H1 (cell line): Measurements from ENCODE around the gene COL27A1. TPM values are rescaled to one million over a fixed set of nuclear protein-coding genes. Genes with fewer than 3 reads are reported as not detected.

Experiments
- CTCF ChIA-PET: fragments of 300-600 bp; sonication (Branson Sonifier 250); formaldehyde crosslinking; loops from one replicate; lab custom pipeline; 2021; ENCODE audit not compliant: partially characterized antibody; lab: Charles Lee
- POLR2A ChIA-PET: fragments of 300-600 bp; sonication (Branson Sonifier 250); formaldehyde crosslinking; loops from one replicate; lab custom pipeline; 2021; ENCODE audit warnings: inconsistent platforms; ENCODE audit not compliant: partially characterized antibody; lab: Charles Lee
- DNase-seq, 2 experiments: peaks; one replicate each; pipeline versions ENCODE4 v3.0.0 to v3.0.0-alpha.2; 2010 to 2022; ENCODE audit warnings: low spot score in 2 of 2, low read depth in 1 of 2, mixed read lengths in 1 of 2
- FAIRE-seq: peaks from 2 replicates; lab custom pipeline; 2011; peaks lifted over from hg19 to GRCh38; lab: Jason Lieb, UNC
- H2AFZ ChIP-seq: 2 replicates; pipeline ENCODE4 v1.8.1; 2012; ENCODE audit warnings: low read length, inconsistent platforms
- H2AK5ac ChIP-seq: 2 replicates; pipeline ENCODE4 v1.6.1; 2013; ENCODE audit warnings: low read depth, low read length
- H2BK120ac ChIP-seq: replicated peaks from 2 replicates; pipeline ENCODE3; 2013; ENCODE audit warnings: low read depth, low read length, inconsistent platforms
- H2BK12ac ChIP-seq: 2 replicates; pipeline ENCODE4 v1.6.1; 2013; ENCODE audit warnings: low read depth, low read length
- H2BK15ac ChIP-seq: 2 replicates; pipeline ENCODE4 v1.6.1; 2013; ENCODE audit warnings: low read length
- H2BK20ac ChIP-seq: 2 replicates; pipeline ENCODE4 v1.6.1; 2013; ENCODE audit warnings: low read length
- H2BK5ac ChIP-seq: 2 replicates; pipeline ENCODE4 v1.6.1; 2013; ENCODE audit warnings: low read depth, low read length
- H3K14ac ChIP-seq: 2 replicates; pipeline ENCODE4 v1.6.1; 2013; ENCODE audit warnings: inconsistent platforms; ENCODE audit not compliant: insufficient read length
- H3K18ac ChIP-seq: 2 replicates; pipeline ENCODE4 v1.6.1; 2013; ENCODE audit warnings: low read length; ENCODE audit errors: extremely low read depth
- H3K23ac ChIP-seq: 2 replicates; pipeline ENCODE4 v1.6.1; 2013; ENCODE audit warnings: inconsistent platforms; ENCODE audit not compliant: insufficient read length
- H3K23me2 ChIP-seq: 2 replicates; pipeline ENCODE4 v1.6.1; 2013; ENCODE audit warnings: low read depth, low read length
- H3K27ac ChIP-seq: 2 replicates; pipeline ENCODE4 v1.6.1; 2011; ENCODE audit warnings: low read depth, low read length, inconsistent platforms
- H3K27me3 ChIP-seq, 4 experiments: replicated peaks in 1 of 4; 1 replicate in 1 of 4; 2 replicates in 3 of 4; pipeline versions ENCODE4 v1.6.1 to v1.8.1; 2011 to 2013; ENCODE audit warnings: low read length in 3 of 4, mild to moderate bottlenecking in 3 of 4, inconsistent platforms in 2 of 4, mixed read lengths in 2 of 4, moderate library complexity in 1 of 4; ENCODE audit not compliant: control insufficient read depth in 3 of 4, insufficient read depth in 3 of 4; ENCODE audit errors: extremely low read depth in 1 of 4
- H3K36me3 ChIP-seq, 4 experiments: 2 replicates each; pipeline versions ENCODE4 v1.6.1 to v1.8.1; 2011 to 2013; ENCODE audit warnings: mild to moderate bottlenecking in 4 of 4, low read length in 3 of 4, moderate library complexity in 2 of 4, control low read depth in 1 of 4, inconsistent platforms in 1 of 4; ENCODE audit not compliant: insufficient read depth in 4 of 4, control insufficient read depth in 2 of 4
- H3K4ac ChIP-seq: replicated peaks from 2 replicates; pipeline ENCODE3; 2013; ENCODE audit warnings: low read length, low read depth, mixed read lengths, inconsistent platforms; ENCODE audit not compliant: insufficient read length
- H3K4me1 ChIP-seq, 4 experiments: replicated peaks in 1 of 4; 1 replicate in 1 of 4; 2 replicates in 3 of 4; pipeline versions ENCODE4 v1.6.1 to v1.8.1; 2011 to 2013; ENCODE audit warnings: low read length in 3 of 4, inconsistent platforms in 2 of 4, mixed read lengths in 1 of 4; ENCODE audit not compliant: insufficient read depth in 4 of 4, control insufficient read depth in 3 of 4
- H3K4me2 ChIP-seq, 2 experiments: 2 replicates each; pipeline versions ENCODE4 v1.6.1 to v1.8.1; 2011 to 2013; ENCODE audit warnings: low read depth in 2 of 2, low read length in 2 of 2, control low read depth in 1 of 2, inconsistent platforms in 1 of 2, mild to moderate bottlenecking in 1 of 2; ENCODE audit not compliant: insufficient read depth in 1 of 2
- H3K4me3 ChIP-seq, 4 experiments: fragments of 200-600, 300-600 bp in 1 of 4; sonication (generic), shearing (Covaris generic), sonication (Bioruptor Twin) in 1 of 4; 2 replicates each; pipeline versions ENCODE4 v1.5.1 to v1.8.1; 2011 to 2016; ENCODE audit warnings: low read length in 4 of 4, low read depth in 3 of 4, control low read depth in 2 of 4, inconsistent platforms in 2 of 4, mild to moderate bottlenecking in 2 of 4, mixed read lengths in 1 of 4, moderate library complexity in 1 of 4; ENCODE audit not compliant: insufficient read depth in 2 of 4; ENCODE audit errors: extremely low read depth in 1 of 4
- H3K56ac ChIP-seq: replicated peaks from 2 replicates; pipeline ENCODE3; 2013; ENCODE audit warnings: low read depth, mild to moderate bottlenecking, mixed read lengths, low read length, inconsistent platforms; ENCODE audit not compliant: insufficient read length
- H3K79me1 ChIP-seq: 2 replicates; pipeline ENCODE4 v1.6.1; 2013; ENCODE audit warnings: low read depth, low read length, control low read depth
- H3K79me2 ChIP-seq, 2 experiments: 2 replicates each; pipeline versions ENCODE4 v1.6.1 to v1.8.1; 2012 to 2013; ENCODE audit warnings: low read length in 2 of 2, mild to moderate bottlenecking in 2 of 2, inconsistent platforms in 1 of 2; ENCODE audit not compliant: insufficient read depth in 2 of 2, control insufficient read depth in 1 of 2
- H3K9ac ChIP-seq, 4 experiments: replicated peaks in 1 of 4; 1 replicate in 1 of 4; 2 replicates in 3 of 4; pipeline versions ENCODE4 v1.6.1 to v1.8.1; 2011 to 2013; ENCODE audit warnings: low read depth in 3 of 4, low read length in 3 of 4, control low read depth in 2 of 4, mild to moderate bottlenecking in 2 of 4, moderate library complexity in 2 of 4, inconsistent platforms in 1 of 4; ENCODE audit errors: extremely low read depth in 1 of 4
- H3K9me3 ChIP-seq, 2 experiments: 2 replicates each; pipeline versions ENCODE4 v1.6.1 to v1.8.1; 2012 to 2013; ENCODE audit warnings: mild to moderate bottlenecking in 2 of 2, moderate library complexity in 2 of 2, control low read depth in 1 of 2, inconsistent platforms in 1 of 2, low read depth in 1 of 2, low read length in 1 of 2, mixed read lengths in 1 of 2; ENCODE audit not compliant: insufficient read depth in 2 of 2
- H4K20me1 ChIP-seq, 2 experiments: replicated peaks in 1 of 2; 2 replicates each; pipeline versions ENCODE3 to v1.8.1; 2011 to 2013; ENCODE audit warnings: inconsistent platforms in 2 of 2, low read length in 2 of 2, mild to moderate bottlenecking in 1 of 2; ENCODE audit not compliant: insufficient read depth in 2 of 2, control insufficient read depth in 1 of 2
- H4K5ac ChIP-seq: 2 replicates; pipeline ENCODE4 v1.6.1; 2013; ENCODE audit warnings: low read length, low read depth, mixed read lengths, inconsistent platforms; ENCODE audit not compliant: insufficient read length
- H4K8ac ChIP-seq: 2 replicates; pipeline ENCODE4 v1.8.0; 2013; ENCODE audit warnings: mild to moderate bottlenecking, moderate library complexity, low read length, inconsistent platforms; ENCODE audit not compliant: insufficient read depth; ENCODE audit errors: extremely low read depth
- H4K91ac ChIP-seq: replicated peaks from 2 replicates; pipeline ENCODE3; 2013; ENCODE audit warnings: low read length, mixed read lengths, inconsistent platforms; ENCODE audit not compliant: insufficient read length
- CBX5 ChIP-seq: fragments of 300-800, 300-1000 bp; sonication (generic); IDR thresholded peaks from 2 replicates; pipeline ENCODE4 v1.7.1; 2016; ENCODE audit warnings: antibody characterized with exemption, low read length, low read depth
- CBX8 ChIP-seq: fragments of 300-800, 300-1000 bp; sonication (generic); IDR thresholded peaks from 2 replicates; pipeline ENCODE4 v1.7.1; 2016; ENCODE audit warnings: low read depth, low read length, borderline replicate concordance
- EGR1 ChIP-seq: IDR thresholded peaks from 2 replicates; pipeline ENCODE4 v1.6.1; 2011; ENCODE audit warnings: low read depth, low read length, borderline replicate concordance
- RAD21 ChIP-seq, 2 experiments: IDR thresholded peaks in 1 of 2; conservative IDR thresholded peaks in 1 of 2; 2 replicates each; pipeline ENCODE4 v1.6.1; 2011; ENCODE audit warnings: low read depth in 2 of 2, low read length in 2 of 2, improper control_type of control experiment in 1 of 2, inconsistent platforms in 1 of 2, mild to moderate bottlenecking in 1 of 2, moderate library complexity in 1 of 2
- RNF2 ChIP-seq: fragments of 200-900, 300-1000 bp; sonication (generic); IDR thresholded peaks from 2 replicates; pipeline ENCODE4 v1.7.1; 2016; ENCODE audit warnings: borderline replicate concordance, low read depth, mild to moderate bottlenecking, antibody characterized with exemption, low read length; ENCODE audit not compliant: poor library complexity, severe bottlenecking; ENCODE audit errors: missing control alignments
- SP1 ChIP-seq: IDR thresholded peaks from 2 replicates; pipeline ENCODE4 v1.6.1; 2011; ENCODE audit warnings: low read depth, low read length
- WGBS, 2 experiments: shearing (Covaris generic) in 1 of 2; methylation state at CpG; one replicate each; pipeline versions ENCODE4 v1.1.6 to v1.1.7; 2013 to 2015; ENCODE audit warnings: low lambda C conversion rate in 2 of 2, mixed read lengths in 2 of 2, inconsistent platforms in 1 of 2, low coverage in 1 of 2, missing lambda C conversion rate in 1 of 2; ENCODE audit not compliant: insufficient replicate concordance in 2 of 2, insufficient coverage in 1 of 2, insufficient read length in 1 of 2; ENCODE audit errors: extremely low coverage in 1 of 2, missing lambda C conversion rate in 1 of 2; 5-methylcytosine and 5-hydroxymethylcytosine counted together
- polyA plus RNA-seq, 7 experiments: library from polyadenylated mRNA; depleted of rRNA in 3 of 7; stranded (reverse) in 5 of 7; unstranded in 2 of 7; fragments of >200 nt in 5 of 7; fragments of 200-250 nt in 2 of 7; gene quantifications; 1 replicate in 5 of 7; 2 replicates in 1 of 7; 4 replicates in 1 of 7; pipeline versions ENCODE4 v1.2.1 to v1.2.3, GENCODE V29; 2011 to 2013; ENCODE audit warnings: missing spikeins in 2 of 7, mixed read lengths in 2 of 7
- total RNA-seq: library from RNA; stranded (reverse); fragmentation: NEBNext Ultra II Directional; extraction: Animal tissue kit (Norgen Biotek cat#: 25700); gene quantifications from 2 replicates; pipeline ENCODE4 v1.2.1, GENCODE V29; 2021

Gene COL27A1
- total and polyA plus RNA-seq, 2 of the 8 experiments (the other 6 are each of a cell fraction or from before 2014, with no cell fraction given), result 15.1 to 22.8 TPM

GRCh38 chr9:114178756-114179450 lies 23.6 kb downstream of the COL27A1 start:
- no peaks in the 10 kb centered on the region; a peak in 1 of 8 replicates for H3K36me3 ChIP-seq
- H3K14ac ChIP-seq, result no peak overlapping the region
- H3K9me3 ChIP-seq, result no peaks in the 10 kb centered on the region
- 0 out of 2 replicates have a peak, but pooled peaks cover 2% of the 10 kb centered on the region for H3K23me2 ChIP-seq
- no peak overlapping the region for H3K9ac ChIP-seq
- H3K23ac ChIP-seq, result no peak overlapping the region
- H4K8ac ChIP-seq, result no peak overlapping the region
- no peak overlapping the region for H3K18ac ChIP-seq
- H3K4me1 ChIP-seq, result no peaks in the 10 kb centered on the region; a peak in 1 of 7 replicates
- ChIA-PET CTCF (interaction anchor here (2.7 to 3.8 kb wide), 2 partner anchors 70 to 71 kb away, joined by 9 to 16 read pairs; no protein-coding TSS in a partner anchor), POLR2A (no interaction called here)
- H2BK5ac ChIP-seq, result no peak overlapping the region
- H2BK15ac ChIP-seq, result no peak overlapping the region
- WGBS, 2 experiments, result 96% methylated on average over 10 of the region's 10 CpGs; no CpG with 5 or more reads in 1 of the 2 experiments
- no peaks in the 10 kb centered on the region for H3K27me3 ChIP-seq
- DNase-seq (no peak), FAIRE-seq (no peak)
- no peak overlapping the region for H3K56ac ChIP-seq
- H3K27ac ChIP-seq, result no peak overlapping the region
- no peaks in the 10 kb centered on the region for H3K79me2 ChIP-seq
- H4K91ac ChIP-seq, result no peak overlapping the region
- no peak overlapping the region for H4K5ac ChIP-seq
- H3K4me2 ChIP-seq, result no peak overlapping the region
- no peak overlapping the region for H2BK20ac ChIP-seq
- no peak overlapping the region for H2BK12ac ChIP-seq
- H3K4me3 ChIP-seq, result no peak overlapping the region
- H4K20me1 ChIP-seq, result peaks cover 0 to 1% of the 10 kb centered on the region in 2 experiments
- H2AFZ ChIP-seq, result no peak overlapping the region
- TF ChIP-seq RNF2, result no peak
- no peak for TF ChIP-seq SP1
- TF ChIP-seq EGR1, result no peak
- TF ChIP-seq RAD21 (IDR thresholded peaks at IDR 0.05 in 1 of 2, conservative IDR thresholded peaks at IDR 0.05 in 1 of 2; ENCODE audit: low read depth in 2 of 2, low read length in 2 of 2), result no peak
- TF ChIP-seq CBX8, result no peak
- no peak for TF ChIP-seq CBX5
- H2BK120ac ChIP-seq, result no peak overlapping the region
- H3K79me1 ChIP-seq, result no peaks in the 10 kb centered on the region
- H3K4ac ChIP-seq, result no peak overlapping the region
- H2AK5ac ChIP-seq, result no peak overlapping the region
